ENCODE measurements around the gene EIF4A2.

The EIF4A2 gene

GRCh38 chr3:186824430-186825139 is 41.2 kb downstream of the EIF4A2 start:
- no peak overlapping the region for H3K4me3 ChIP-seq (ENCODE audit: low read depth, low read length)
- H3K9me3 ChIP-seq (ENCODE audit: control insufficient read depth, low read length), result no peaks in the 10 kb centered on the region
- no peak overlapping the region for H3K27ac ChIP-seq
- no peak overlapping the region for H3K4me2 ChIP-seq (ENCODE audit: low read length)
- H3K36me3 ChIP-seq (ENCODE audit: control insufficient read depth, insufficient read depth, low read length), result no peaks in the 10 kb centered on the region
- TF ChIP-seq CTCF (IDR thresholded peaks at IDR 0.05), result no peak
- no peak overlapping the region for H3K9ac ChIP-seq
- H2AFZ ChIP-seq, result peak overlapping the region; percentile 68
- peaks cover 9% of the 10 kb centered on the region for H3K4me1 ChIP-seq
- no peaks in the 10 kb centered on the region for H3K79me2 ChIP-seq
- no peaks in the 10 kb centered on the region for H3K27me3 ChIP-seq (ENCODE audit: control insufficient read depth, insufficient read depth, low read length)

DNA sequence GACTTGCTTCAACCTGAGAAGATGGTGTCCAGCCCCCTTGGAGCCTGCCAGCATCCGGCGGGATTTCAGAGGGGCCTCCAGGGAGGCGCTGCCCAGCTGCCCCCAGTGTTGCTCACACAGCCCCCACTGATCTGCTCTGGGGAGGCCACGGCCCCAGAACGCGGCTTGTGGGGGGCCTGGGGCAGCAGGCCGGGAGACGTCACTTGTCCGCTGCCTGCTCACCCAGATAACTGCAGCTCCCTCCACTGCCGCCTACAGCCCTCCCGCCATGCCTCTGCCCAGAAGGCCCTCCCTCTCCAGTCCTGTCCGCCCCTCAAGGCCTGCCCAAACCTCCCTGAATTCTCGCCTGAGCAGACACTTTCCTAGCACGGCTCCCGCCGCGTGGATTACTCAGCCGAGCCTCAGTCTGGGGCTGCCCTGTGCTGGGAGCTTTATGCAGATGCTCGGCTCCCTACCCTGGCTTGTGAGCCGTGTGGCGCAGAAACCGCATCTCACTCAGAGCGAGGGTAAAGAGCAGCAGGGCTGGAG is 42.0 kb downstream of the EIF4A2 start:
- Histone ChIP-seq H3K9me3 (ENCODE audit: control insufficient read depth, low read length) (no peaks in the 10 kb centered on the region), H2AFZ (peak overlapping the region; percentile 68), H3K27ac (no peak overlapping the region), H3K4me1 (peaks cover 9% of the 10 kb centered on the region), H3K9ac (no peak overlapping the region), H3K4me3 (ENCODE audit: low read depth, low read length) (no peak overlapping the region), H3K27me3 (ENCODE audit: control insufficient read depth, insufficient read depth, low read length) (no peaks in the 10 kb centered on the region), H3K4me2 (ENCODE audit: low read length) (no peak overlapping the region), H3K36me3 (ENCODE audit: control insufficient read depth, insufficient read depth, low read length) (no peaks in the 10 kb centered on the region), H3K79me2 (no peaks in the 10 kb centered on the region)
- TF ChIP-seq CTCF (IDR thresholded peaks at IDR 0.05), result no peak

- Histone ChIP-seq H3K4me1 (peaks cover 9% of the 10 kb centered on the region), H3K4me2 (ENCODE audit: low read length) (no peak overlapping the region), H3K9me3 (ENCODE audit: control insufficient read depth, low read length) (no peaks in the 10 kb centered on the region), H3K36me3 (ENCODE audit: control insufficient read depth, insufficient read depth, low read length) (no peaks in the 10 kb centered on the region), H3K27me3 (ENCODE audit: control insufficient read depth, insufficient read depth, low read length) (no peaks in the 10 kb centered on the region), H2AFZ (no peak overlapping the region), H3K9ac (no peak overlapping the region), H3K79me2 (no peaks in the 10 kb centered on the region), H3K27ac (no peak overlapping the region), H3K4me3 (ENCODE audit: low read depth, low read length) (no peak overlapping the region)
- no peak for TF ChIP-seq CTCF (IDR thresholded peaks at IDR 0.05)
These were observed 42.6 kb downstream of the EIF4A2 start for GRCh38 chr3:186825872-186826409.

- Histone ChIP-seq H3K36me3 (ENCODE audit: control insufficient read depth, insufficient read depth, low read length) (no peaks in the 10 kb centered on the region), H3K27me3 (ENCODE audit: control insufficient read depth, insufficient read depth, low read length) (no peaks in the 10 kb centered on the region), H3K4me1 (peaks cover 9% of the 10 kb centered on the region), H3K27ac (no peak overlapping the region), H3K9ac (no peak overlapping the region), H2AFZ (peak overlapping the region; percentile 99), H3K4me2 (ENCODE audit: low read length) (peak overlapping the region; percentile 50), H3K9me3 (ENCODE audit: control insufficient read depth, low read length) (no peaks in the 10 kb centered on the region), H3K4me3 (ENCODE audit: low read depth, low read length) (no peak overlapping the region), H3K79me2 (no peaks in the 10 kb centered on the region)
- TF ChIP-seq CTCF (IDR thresholded peaks at IDR 0.05), result no peak
These were observed 43.1 kb downstream of the EIF4A2 start for GRCh38 chr3:186826410-186826975.
